Stomach (tissue), 4 donors: ENCODE data around the gene DZIP3.

Source experiments
- EP300 ChIP-seq: sonication (generic); formaldehyde crosslinking; IDR thresholded peaks from one replicate; pipeline ENCODE4 v1.6.1; 2017; ENCODE audit warnings: antibody characterized with exemption
- POLR2A ChIP-seq, 4 donors: fragments of 450-650 bp; IDR thresholded peaks; one replicate each; pipeline ENCODE4 v1.6.1; 2016; ENCODE audit warnings: antibody characterized with exemption in 4 of 4, control low read depth in 2 of 4, mild to moderate bottlenecking in 1 of 4, moderate library complexity in 1 of 4
- POLR2AphosphoS5 ChIP-seq, 3 donors: sonication (generic); formaldehyde crosslinking; IDR thresholded peaks; one replicate each; pipeline ENCODE4 v1.6.1; 2016; ENCODE audit warnings: antibody characterized with exemption in 3 of 3
- TF ChIP-seq, protein P1 (sequence below), 7 experiments: fragments of 450-650 bp in 4 of 7; fragments of 200-600 bp in 3 of 7; sonication (generic) in 3 of 7; IDR thresholded peaks; one replicate each; pipeline ENCODE4 v1.5.1; 2016 to 2019; ENCODE audit warnings: antibody characterized with exemption in 7 of 7, control low read depth in 2 of 7, mild to moderate bottlenecking in 1 of 7

DNA sequence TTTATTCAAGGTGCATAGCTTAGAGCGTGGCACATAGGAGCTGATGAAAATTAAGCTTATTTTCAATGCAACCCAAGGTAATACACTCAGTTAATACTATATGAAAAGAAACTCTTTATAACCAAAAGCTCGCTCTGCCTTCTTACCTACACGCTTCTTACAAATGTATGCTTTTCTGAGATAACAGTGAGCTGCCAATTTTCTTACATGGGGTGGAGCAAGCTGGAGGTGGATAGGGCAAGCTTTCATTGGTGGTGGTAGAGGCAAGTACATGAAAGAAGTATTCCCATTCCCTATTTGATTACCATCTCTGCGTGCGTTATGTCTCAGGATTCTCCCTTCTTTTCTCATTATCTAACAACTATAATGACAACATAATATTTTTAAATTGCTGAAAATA is 8.9 kb downstream of the DZIP3 start:
- TF ChIP-seq, protein P1, sequence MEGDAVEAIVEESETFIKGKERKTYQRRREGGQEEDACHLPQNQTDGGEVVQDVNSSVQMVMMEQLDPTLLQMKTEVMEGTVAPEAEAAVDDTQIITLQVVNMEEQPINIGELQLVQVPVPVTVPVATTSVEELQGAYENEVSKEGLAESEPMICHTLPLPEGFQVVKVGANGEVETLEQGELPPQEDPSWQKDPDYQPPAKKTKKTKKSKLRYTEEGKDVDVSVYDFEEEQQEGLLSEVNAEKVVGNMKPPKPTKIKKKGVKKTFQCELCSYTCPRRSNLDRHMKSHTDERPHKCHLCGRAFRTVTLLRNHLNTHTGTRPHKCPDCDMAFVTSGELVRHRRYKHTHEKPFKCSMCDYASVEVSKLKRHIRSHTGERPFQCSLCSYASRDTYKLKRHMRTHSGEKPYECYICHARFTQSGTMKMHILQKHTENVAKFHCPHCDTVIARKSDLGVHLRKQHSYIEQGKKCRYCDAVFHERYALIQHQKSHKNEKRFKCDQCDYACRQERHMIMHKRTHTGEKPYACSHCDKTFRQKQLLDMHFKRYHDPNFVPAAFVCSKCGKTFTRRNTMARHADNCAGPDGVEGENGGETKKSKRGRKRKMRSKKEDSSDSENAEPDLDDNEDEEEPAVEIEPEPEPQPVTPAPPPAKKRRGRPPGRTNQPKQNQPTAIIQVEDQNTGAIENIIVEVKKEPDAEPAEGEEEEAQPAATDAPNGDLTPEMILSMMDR (IDR thresholded peaks at IDR 0.05) = no peak
- no peak for TF ChIP-seq POLR2AphosphoS5 (IDR thresholded peaks at IDR 0.05)
- TF ChIP-seq EP300 = no peak
- no peak for TF ChIP-seq POLR2A (IDR thresholded peaks at IDR 0.05)
